ENCODE measurements around the gene ACE2.

DNA sequence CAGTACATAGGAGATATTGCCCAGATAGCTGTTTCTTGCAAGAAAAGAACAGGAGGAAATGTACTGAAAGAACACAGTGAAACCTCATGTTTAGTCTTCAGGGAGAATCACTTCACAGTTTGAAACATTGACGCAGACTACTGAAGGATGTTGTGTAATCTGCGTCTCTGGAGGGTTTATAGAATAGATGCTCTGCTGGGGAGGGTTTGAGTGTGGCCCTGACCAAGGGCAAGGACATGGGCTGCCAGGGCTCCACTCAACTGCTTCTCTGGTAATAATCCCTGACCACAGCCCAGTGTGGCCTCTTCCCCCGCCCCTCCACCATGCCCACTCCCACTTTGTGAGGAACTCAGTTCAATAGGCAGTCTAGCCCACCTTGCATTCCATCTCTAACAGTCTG, 15.8 kb upstream of the ACE2 start:
- TF ChIP-seq MYC (IDR thresholded peaks at IDR 0.05; ENCODE audit: low read depth, low read length), result no peak
- TF ChIP-seq, protein P1, sequence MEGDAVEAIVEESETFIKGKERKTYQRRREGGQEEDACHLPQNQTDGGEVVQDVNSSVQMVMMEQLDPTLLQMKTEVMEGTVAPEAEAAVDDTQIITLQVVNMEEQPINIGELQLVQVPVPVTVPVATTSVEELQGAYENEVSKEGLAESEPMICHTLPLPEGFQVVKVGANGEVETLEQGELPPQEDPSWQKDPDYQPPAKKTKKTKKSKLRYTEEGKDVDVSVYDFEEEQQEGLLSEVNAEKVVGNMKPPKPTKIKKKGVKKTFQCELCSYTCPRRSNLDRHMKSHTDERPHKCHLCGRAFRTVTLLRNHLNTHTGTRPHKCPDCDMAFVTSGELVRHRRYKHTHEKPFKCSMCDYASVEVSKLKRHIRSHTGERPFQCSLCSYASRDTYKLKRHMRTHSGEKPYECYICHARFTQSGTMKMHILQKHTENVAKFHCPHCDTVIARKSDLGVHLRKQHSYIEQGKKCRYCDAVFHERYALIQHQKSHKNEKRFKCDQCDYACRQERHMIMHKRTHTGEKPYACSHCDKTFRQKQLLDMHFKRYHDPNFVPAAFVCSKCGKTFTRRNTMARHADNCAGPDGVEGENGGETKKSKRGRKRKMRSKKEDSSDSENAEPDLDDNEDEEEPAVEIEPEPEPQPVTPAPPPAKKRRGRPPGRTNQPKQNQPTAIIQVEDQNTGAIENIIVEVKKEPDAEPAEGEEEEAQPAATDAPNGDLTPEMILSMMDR (IDR thresholded peaks at IDR 0.05; ENCODE audit: extremely low read depth in 1 of 2, insufficient read depth in 1 of 2, low read depth in 1 of 2, low read length in 2 of 2), result no peak

Measured in endothelial cell of umbilical vein (primary cell).